Left lung (tissue), 10 donors: Measurements from ENCODE around the gene SPEF2. TPM values are rescaled to one million over a fixed set of nuclear protein-coding genes. Genes with fewer than 3 reads are reported as not detected.

Source experiments
- ATAC-seq: fragments of 200-7000 bp; cut with Tn5 transposase; one replicate; pipeline ENCODE4 v1.9.1; 2020; ENCODE audit warnings: moderate library complexity
- DNase-seq, 4 donors: peaks; one replicate each; pipeline ENCODE4 v3.0.0-alpha.2; 2013 to 2020
- H3K27ac ChIP-seq, 2 donors: fragments of 200-600 bp; sonication (generic) in 1 of 2; one replicate each; pipeline versions ENCODE4 v1.5.0 to v1.8.0; 2020 to 2021
- H3K27me3 ChIP-seq, 2 donors: fragments of 200-600 bp; sonication (generic) in 1 of 2; one replicate each; pipeline versions ENCODE4 v1.5.0 to v1.8.0; 2020 to 2021
- H3K36me3 ChIP-seq, 2 donors: fragments of 200-600 bp; sonication (generic) in 1 of 2; one replicate each; pipeline versions ENCODE4 v1.5.0 to v1.8.0; 2020 to 2021
- H3K4me1 ChIP-seq, 2 donors: fragments of 200-600 bp; one replicate each; pipeline ENCODE4 v1.8.0; 2021
- H3K4me3 ChIP-seq, 2 donors: fragments of 200-600 bp; sonication (generic) in 1 of 2; one replicate each; pipeline versions ENCODE4 v1.5.0 to v1.8.0; 2020 to 2021; ENCODE audit warnings: mild to moderate bottlenecking in 1 of 2
- H3K9me3 ChIP-seq, 2 donors: fragments of 200-600 bp; sonication (generic) in 1 of 2; one replicate each; pipeline versions ENCODE4 v1.5.0 to v1.8.0; 2020 to 2021
- intact Hi-C, 2 donors: fragments of 100-400 bp; cut with DNase I; formaldehyde crosslinking; loops; one replicate each; pipeline versions ENCODE4 v1.11.2 to v1.14.2; 2022
- polyA plus RNA-seq, 6 donors: library from polyadenylated mRNA; unstranded; fragments of 120-200 nt; gene quantifications; one replicate each; pipeline ENCODE4 v1.2.1, GENCODE V29; 2013; ENCODE audit not compliant: insufficient read length in 6 of 6
- total RNA-seq, 2 donors: library from RNA; stranded (reverse); fragmentation: NEBNext Ultra II Directional; extraction: Animal tissue kit (Norgen Biotek cat#: 25700); gene quantifications; one replicate each; pipeline ENCODE4 v1.2.1, GENCODE V29; 2021
- TF ChIP-seq, protein P1 (sequence below), 2 donors: fragments of 200-600 bp; sonication (generic) in 1 of 2; IDR thresholded peaks; one replicate each; pipeline versions ENCODE4 v1.5.0 to v1.8.0; 2021; ENCODE audit warnings: antibody characterized with exemption in 2 of 2
- donor health status: DM: no; HTN: yes; CAD: no.
- donor health status: DM: no; HTN: no; CAD: no.

The SPEF2 gene
- total and polyA plus RNA-seq, 8 donors: 5.8 to 51.5 (median 43.0) TPM

DNA sequence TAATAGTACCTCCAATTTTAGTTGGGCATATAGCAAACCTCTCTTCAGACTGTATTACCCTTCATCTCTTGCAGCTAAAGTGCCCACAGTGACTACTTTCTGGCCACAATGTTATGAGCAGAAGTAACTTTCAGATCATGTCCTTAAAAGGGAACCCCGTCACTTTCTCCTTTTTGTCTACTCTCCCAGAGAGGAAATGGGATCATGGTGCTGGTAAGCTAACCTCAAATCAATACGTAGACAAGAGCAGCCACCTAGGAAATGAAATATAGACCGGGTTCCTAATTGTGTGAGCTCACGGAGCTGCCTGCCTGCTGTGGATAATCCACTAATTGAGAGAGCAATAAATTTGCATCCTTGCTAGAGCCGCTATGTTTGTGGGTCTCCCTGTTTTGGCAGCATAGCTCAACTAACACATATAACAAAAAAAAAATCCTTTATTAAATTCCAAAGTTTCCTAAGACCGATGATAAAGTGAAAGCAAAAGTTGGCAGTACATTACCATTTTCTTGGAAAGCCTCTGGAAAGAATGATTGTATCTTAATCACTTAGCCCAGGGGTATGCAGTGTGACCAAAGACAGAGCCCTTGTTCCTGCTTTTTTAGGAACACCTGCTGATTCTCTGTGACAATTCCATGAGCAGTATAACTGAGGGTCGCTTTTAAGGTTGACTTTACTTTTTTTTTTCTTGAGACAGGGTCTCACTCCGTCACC lies 233.5 kb downstream of the SPEF2 start:
- TF ChIP-seq, protein P1, sequence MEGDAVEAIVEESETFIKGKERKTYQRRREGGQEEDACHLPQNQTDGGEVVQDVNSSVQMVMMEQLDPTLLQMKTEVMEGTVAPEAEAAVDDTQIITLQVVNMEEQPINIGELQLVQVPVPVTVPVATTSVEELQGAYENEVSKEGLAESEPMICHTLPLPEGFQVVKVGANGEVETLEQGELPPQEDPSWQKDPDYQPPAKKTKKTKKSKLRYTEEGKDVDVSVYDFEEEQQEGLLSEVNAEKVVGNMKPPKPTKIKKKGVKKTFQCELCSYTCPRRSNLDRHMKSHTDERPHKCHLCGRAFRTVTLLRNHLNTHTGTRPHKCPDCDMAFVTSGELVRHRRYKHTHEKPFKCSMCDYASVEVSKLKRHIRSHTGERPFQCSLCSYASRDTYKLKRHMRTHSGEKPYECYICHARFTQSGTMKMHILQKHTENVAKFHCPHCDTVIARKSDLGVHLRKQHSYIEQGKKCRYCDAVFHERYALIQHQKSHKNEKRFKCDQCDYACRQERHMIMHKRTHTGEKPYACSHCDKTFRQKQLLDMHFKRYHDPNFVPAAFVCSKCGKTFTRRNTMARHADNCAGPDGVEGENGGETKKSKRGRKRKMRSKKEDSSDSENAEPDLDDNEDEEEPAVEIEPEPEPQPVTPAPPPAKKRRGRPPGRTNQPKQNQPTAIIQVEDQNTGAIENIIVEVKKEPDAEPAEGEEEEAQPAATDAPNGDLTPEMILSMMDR (IDR thresholded peaks at IDR 0.05): no peak
- Histone ChIP-seq H3K36me3 (no peaks in the 10 kb centered on the region), H3K9me3 (peaks cover 0 to 14% of the 10 kb centered on the region in 2 donors), H3K27me3 (no peaks in the 10 kb centered on the region), H3K4me1 (peaks cover 0 to 31% of the 10 kb centered on the region in 2 donors), H3K27ac (peak overlapping the region in 1 of 2 donors; percentile 0), H3K4me3 (no peak overlapping the region)
- intact Hi-C loops: loop anchor here in 1 of 2 donors (5.0 kb wide), 1 partner anchor 69 kb away; no protein-coding TSS in a partner anchor
- peak in 1 of 4 donors; percentile 6 for DNase-seq
- no peak for ATAC-seq

DNA sequence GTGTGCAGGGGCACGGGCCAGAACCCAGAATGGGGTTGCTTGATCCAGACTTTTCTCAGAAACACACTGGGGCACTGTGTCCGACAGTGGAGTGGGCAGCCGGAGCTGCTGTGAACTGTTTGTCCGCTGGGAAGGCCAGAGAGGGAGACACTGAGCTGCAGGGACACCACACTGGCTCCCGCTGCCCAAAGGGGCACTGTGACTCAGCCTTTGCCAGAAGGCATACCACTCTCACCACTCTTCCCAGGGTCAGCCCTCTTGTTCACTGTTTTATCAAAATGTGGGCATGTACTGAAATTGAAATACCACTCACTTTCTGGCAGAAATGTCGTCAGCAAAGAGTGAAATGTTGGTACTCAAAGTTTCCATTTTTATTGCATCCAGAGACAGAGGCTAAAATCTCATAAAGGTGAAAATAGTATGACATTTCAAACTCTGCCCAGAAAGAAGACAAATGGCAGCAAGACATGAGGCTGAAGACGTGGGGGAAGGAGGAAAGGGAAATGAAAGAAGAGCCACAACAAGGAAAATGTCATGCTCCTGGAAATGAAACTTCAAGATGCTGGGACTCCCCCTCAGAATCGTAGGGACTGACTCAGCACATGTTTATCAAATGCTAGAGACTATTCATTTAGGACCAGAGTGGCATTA lies 234.5 kb downstream of the SPEF2 start:
- TF ChIP-seq, protein P1 (IDR thresholded peaks at IDR 0.05): no peak
- peak overlapping the region in 1 of 2 donors; percentile 77 for H3K27ac ChIP-seq

DNA sequence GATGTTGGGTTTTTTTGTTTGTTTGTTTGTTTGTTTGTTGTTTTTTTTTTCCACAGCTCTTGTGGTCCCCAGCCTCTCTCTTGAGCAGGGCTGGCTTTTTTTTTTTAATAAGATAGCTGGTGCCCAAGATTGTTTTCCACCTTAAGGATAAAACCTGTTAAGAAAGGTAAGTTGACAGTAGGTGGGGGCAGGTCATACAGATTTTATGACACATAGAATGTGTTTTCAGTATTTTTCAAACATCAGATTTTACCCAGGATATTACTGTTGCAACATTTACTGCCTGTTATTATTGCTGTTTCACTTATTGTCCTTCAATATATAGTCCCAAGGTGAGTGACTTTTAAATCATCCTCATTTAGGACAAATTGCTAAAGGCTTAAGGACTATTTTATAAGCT lies 235.1 kb downstream of the SPEF2 start:
- ATAC-seq (no peak), DNase-seq (no peak)
- peaks cover 0 to under 1% of the 10 kb centered on the region in 2 donors for H3K9me3 ChIP-seq
- TF ChIP-seq, protein P1 (IDR thresholded peaks at IDR 0.05): no peak
- H3K36me3 ChIP-seq: no peaks in the 10 kb centered on the region
- intact Hi-C loops: loop anchor here in 1 of 2 donors (5.0 kb wide), 1 partner anchor 70 kb away; no protein-coding TSS in a partner anchor
- no peak overlapping the region for H3K4me3 ChIP-seq
- H3K27ac ChIP-seq: peak overlapping the region in 1 of 2 donors; percentile 77
- H3K4me1 ChIP-seq: peaks cover 0 to 36% of the 10 kb centered on the region in 2 donors
- no peaks in the 10 kb centered on the region for H3K27me3 ChIP-seq

More for the DNA sequence above, 234.5 kb downstream of the SPEF2 start:
- Histone ChIP-seq H3K4me1 (peaks cover 0 to 36% of the 10 kb centered on the region in 2 donors), H3K36me3 (no peaks in the 10 kb centered on the region), H3K4me3 (no peak overlapping the region), H3K9me3 (peaks cover 0 to 6% of the 10 kb centered on the region in 2 donors), H3K27me3 (no peaks in the 10 kb centered on the region)
- peak in 1 of 4 donors; percentile 53 for DNase-seq
- intact Hi-C loops: loop anchor here in 1 of 2 donors (5.0 kb wide), 1 partner anchor 70 kb away; no protein-coding TSS in a partner anchor
- ATAC-seq: peak; percentile 15

DNA sequence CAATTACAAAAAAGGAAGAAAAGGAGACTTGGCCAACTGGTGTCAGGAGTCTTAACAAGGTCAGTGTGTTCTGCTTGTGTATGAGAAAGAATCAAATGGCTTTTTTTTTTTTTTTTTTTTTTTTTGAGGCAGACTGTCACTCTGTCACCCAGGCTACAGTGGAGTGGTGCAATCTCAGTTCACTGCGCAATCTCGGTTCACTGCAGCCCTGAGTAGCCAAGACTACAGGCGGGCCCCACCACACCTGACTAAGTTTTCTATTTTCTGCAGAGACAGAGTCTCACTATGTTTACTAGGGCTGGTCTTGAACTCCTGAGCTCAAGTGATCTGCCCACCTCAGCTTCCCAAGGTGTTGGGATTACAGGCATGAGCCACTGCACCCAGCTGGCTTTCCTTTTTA lies 236.0 kb downstream of the SPEF2 start:
- Histone ChIP-seq H3K9me3 (no peaks in the 10 kb centered on the region), H3K4me1 (peaks cover 0 to 36% of the 10 kb centered on the region in 2 donors), H3K27me3 (no peaks in the 10 kb centered on the region), H3K27ac (peak overlapping the region; percentile 9 to 77), H3K4me3 (no peak overlapping the region), H3K36me3 (no peaks in the 10 kb centered on the region)
- DNase-seq: peak in 1 of 4 donors; percentile 56
- ATAC-seq: peak; percentile 47
- intact Hi-C loops: loop anchor here in 1 of 2 donors (5.0 kb wide), 1 partner anchor 71 kb away; no protein-coding TSS in a partner anchor
- TF ChIP-seq, protein P1 (IDR thresholded peaks at IDR 0.05): no peak

DNA sequence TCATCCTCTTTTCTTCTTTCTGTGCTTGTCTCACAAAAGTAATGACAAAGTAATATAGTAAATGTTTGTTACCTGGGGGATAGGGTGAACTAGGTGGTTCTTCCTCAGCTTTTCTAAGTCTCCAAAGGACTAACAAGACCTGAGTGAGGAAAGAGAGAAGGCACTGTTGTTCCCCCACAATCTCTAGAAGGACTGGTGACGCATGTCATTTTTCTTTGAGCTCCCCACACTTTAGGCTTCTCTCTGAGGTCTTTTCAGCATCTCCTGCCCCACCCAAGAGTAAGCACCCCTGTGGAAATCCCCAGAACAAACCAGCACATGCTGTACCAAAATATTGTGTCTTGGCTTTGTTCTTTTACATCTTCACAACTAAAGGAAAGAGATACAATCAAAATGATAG lies 236.6 kb downstream of the SPEF2 start:
- no peak for DNase-seq
- H3K9me3 ChIP-seq: no peaks in the 10 kb centered on the region
- H3K4me3 ChIP-seq: no peak overlapping the region
- ATAC-seq: no peak
- peak overlapping the region; percentile 9 to 77 for H3K27ac ChIP-seq
- no peaks in the 10 kb centered on the region for H3K27me3 ChIP-seq
- TF ChIP-seq, protein P1 (IDR thresholded peaks at IDR 0.05): no peak
- H3K36me3 ChIP-seq: no peaks in the 10 kb centered on the region
- intact Hi-C loops: loop anchor here in 1 of 2 donors (5.0 kb wide), 1 partner anchor 72 kb away; no protein-coding TSS in a partner anchor
- H3K4me1 ChIP-seq: peaks cover 0 to 36% of the 10 kb centered on the region in 2 donors
